ENCODE data around the gene ZBTB18. TPM values are rescaled to one million over a fixed set of nuclear protein-coding genes. Genes with fewer than 3 reads are reported as not detected.

ZBTB18 gene
- total and polyA plus RNA-seq, 2 of the 4 experiments (the other 2 are of a cell fraction): 10.0 to 16.0 TPM

GRCh38 chr1:244057474-244058385 is 6.6 kb downstream of the ZBTB18 start:
- Histone ChIP-seq H3K9me3 (ENCODE audit: control insufficient read depth, insufficient read depth, low read length) (no peaks in the 10 kb centered on the region), H2BK15ac (ENCODE audit: low read depth, low read length) (no peak overlapping the region), H3K4me3 (ENCODE audit: insufficient read depth, low read depth, low read length) (no peak overlapping the region), H3K14ac (replicated peaks; ENCODE audit: low read depth, low read length) (no peak overlapping the region), H3K9ac (ENCODE audit: low read depth, low read length) (no peak overlapping the region), H4K20me1 (ENCODE audit: insufficient read depth, low read length) (peaks cover 10% of the 10 kb centered on the region), H2BK5ac (ENCODE audit: low read depth, low read length, poor library complexity, severe bottlenecking) (no peak overlapping the region), H2BK120ac (ENCODE audit: low read depth, low read length) (no peak overlapping the region), H2AK5ac (ENCODE audit: low read depth, low read length) (no peak overlapping the region; the same call in 1 of the 2 replicates), H3K27ac (ENCODE audit: insufficient read depth, low read length) (no peak overlapping the region), H3K18ac (ENCODE audit: low read depth, low read length) (no peak overlapping the region), H4K91ac (ENCODE audit: insufficient read depth, low read depth, low read length) (no peak overlapping the region), H4K8ac (ENCODE audit: low read depth in 2 of 2, low read length in 2 of 2) (no peak overlapping the region), H2AK9ac (replicated peaks; ENCODE audit: low read depth, low read length, poor library complexity) (no peak overlapping the region), H3K9me1 (ENCODE audit: insufficient read depth, low read length) (no peaks in the 10 kb centered on the region), H3K27me3 (ENCODE audit: control insufficient read depth, insufficient read depth, low read length) (no peaks in the 10 kb centered on the region), H3K36me3 (ENCODE audit: control insufficient read depth, insufficient read depth, low read length) (peaks cover 19% of the 10 kb centered on the region), H3K4me2 (ENCODE audit: low read depth, low read length) (no peak overlapping the region), H3K79me1 (ENCODE audit: low read depth in 1 of 2, low read length in 2 of 2) (peaks cover 19 to 25% of the 10 kb centered on the region in 2 experiments), H3K4me1 (ENCODE audit: control insufficient read depth, insufficient read depth, low read length) (no peaks in the 10 kb centered on the region), H3K23ac (ENCODE audit: low read depth, low read length) (no peak overlapping the region), H2BK20ac (ENCODE audit: low read depth, low read length) (no peak overlapping the region), H3K56ac (ENCODE audit: extremely low read depth, insufficient read depth, low read length) (no peak overlapping the region), H4K5ac (ENCODE audit: low read depth, low read length) (no peak overlapping the region), H2AFZ (replicated peaks; ENCODE audit: low read length, poor library complexity) (no peak overlapping the region), H3K4ac (ENCODE audit: low read depth, low read length) (no peak overlapping the region)
- ChIA-PET CTCF (no interaction called here), POLR2A (ENCODE audit: unreplicated experiment) (no interaction called here)
- no peak for ATAC-seq (ENCODE audit: low read depth)
- DNase-seq: no peak
- no TSS peak for BruUV-seq (replicated peaks)
- WGBS, 2 experiments (ENCODE audit: extremely low coverage in 2 of 2, insufficient read length in 1 of 2): no CpG with 5 or more reads among the region's 12 CpGs
- dilution Hi-C loops (cut with HindIII; ENCODE audit: low sequenced_read_pairs, unreplicated experiment) (no loop called here), in situ Hi-C loops (cut with MboI; ENCODE audit: low sequenced_read_pairs) (loop anchor here (25.0 kb wide), 1 partner anchor 205 kb away; no protein-coding TSS in a partner anchor), intact Hi-C loops (cut with micrococcal nuclease) (loop anchor here (10.0 kb wide), 1 partner anchor 47 kb away; no protein-coding TSS in a partner anchor)
- TF ChIP-seq USF2 (IDR thresholded peaks at IDR 0.05; ENCODE audit: low read depth, low read length) (no peak), ELK1 (IDR thresholded peaks at IDR 0.05; ENCODE audit: borderline replicate concordance, low read depth, low read length) (no peak)

Measured in IMR-90 (cell line).